Heart left ventricle (tissue), 13 donors: ENCODE measurements around the gene SREBF1.

Source experiments
- POLR2A ChIP-seq, 2 donors: fragments of 450-650 bp; IDR thresholded peaks; one replicate each; pipeline ENCODE4 v1.6.1; 2017; ENCODE audit warnings: antibody characterized with exemption in 2 of 2, mild to moderate bottlenecking in 2 of 2, moderate library complexity in 2 of 2
- TF ChIP-seq, protein P1 (sequence below), 12 donors: fragments of 200-600 bp; sonication (generic) in 4 of 12; IDR thresholded peaks; one replicate each; pipeline versions ENCODE4 v1.5.0 to v1.8.0; 2018 to 2022; ENCODE audit warnings: antibody characterized with exemption in 12 of 12, mild to moderate bottlenecking in 5 of 12
- donor health status: ischemic (EF 13 %, LVEDD 7.1; RV severe dilation, severe dysfunction).
- donor health status: DM: no; HTN: yes; CAD: no.
- donor health status: DM: no; HTN: no; CAD: no.
- donor health status: ischemic (EF 25% LVEDD 6.9; RV normal size, moderate dysfunction).
- donor health status: ischemic (EF 25% LVEDD 5.7; RV mildly dilated, moderate dysfunction).
- donor health status: ischemic (EF 35%, LVEDD 5.7; RV mildly dilated, moderate dysfunction).
- donor health status: nonischemic (EF 11% LVEDD 7.7; RV severe dilation, severe dysfunction).
- donor health status: DM: yes; HTN: yes; CAD: no.
- donor health status: PGD.
- donor health status: ischemic (EF 29% LVEDD 5.4; RV normal size, mild dysfunction).
- donor health status: nonischemic (EF 23%, LVEDD 6.1; RV moderate dilation, normal function).

DNA sequence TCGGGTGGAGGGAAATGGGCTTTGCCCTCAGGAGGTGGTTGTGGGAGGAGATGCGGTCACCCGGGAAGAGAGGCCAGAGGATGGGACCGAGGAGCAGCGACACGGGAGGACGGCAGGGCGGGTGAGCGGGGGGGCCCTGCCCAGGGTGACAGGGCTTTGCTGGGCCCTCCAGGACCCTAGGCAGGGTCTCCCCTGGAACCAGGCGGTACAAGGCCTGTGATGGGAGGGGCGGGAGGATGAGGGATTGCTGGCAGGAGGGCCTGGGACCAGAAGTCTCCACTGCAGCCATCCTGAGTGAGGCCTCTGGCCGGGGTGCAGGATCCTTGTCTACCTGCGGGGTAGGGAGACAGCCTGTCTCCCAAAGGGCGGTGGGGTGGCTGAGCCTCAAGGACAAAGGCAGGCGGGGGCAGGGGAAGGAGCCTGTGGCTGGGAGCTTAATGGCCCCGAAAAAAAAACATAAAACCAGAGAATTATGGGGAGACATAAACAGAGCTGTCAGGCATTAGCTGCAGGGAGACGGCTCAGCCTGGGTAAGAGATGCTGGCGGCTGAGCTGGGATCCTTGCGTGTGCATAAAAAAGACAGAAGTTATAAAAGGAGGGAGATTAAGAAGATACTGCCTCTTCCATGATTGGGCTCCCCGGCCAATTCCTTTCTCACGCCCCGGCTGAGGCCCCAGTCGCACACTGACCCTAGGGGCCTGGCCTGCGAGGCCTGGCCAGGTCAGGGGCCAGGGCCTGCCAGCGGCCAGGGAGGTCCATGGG lies 66.7 kb downstream of the SREBF1 start:
- no peak for TF ChIP-seq POLR2A (IDR thresholded peaks at IDR 0.05)
- TF ChIP-seq, protein P1, sequence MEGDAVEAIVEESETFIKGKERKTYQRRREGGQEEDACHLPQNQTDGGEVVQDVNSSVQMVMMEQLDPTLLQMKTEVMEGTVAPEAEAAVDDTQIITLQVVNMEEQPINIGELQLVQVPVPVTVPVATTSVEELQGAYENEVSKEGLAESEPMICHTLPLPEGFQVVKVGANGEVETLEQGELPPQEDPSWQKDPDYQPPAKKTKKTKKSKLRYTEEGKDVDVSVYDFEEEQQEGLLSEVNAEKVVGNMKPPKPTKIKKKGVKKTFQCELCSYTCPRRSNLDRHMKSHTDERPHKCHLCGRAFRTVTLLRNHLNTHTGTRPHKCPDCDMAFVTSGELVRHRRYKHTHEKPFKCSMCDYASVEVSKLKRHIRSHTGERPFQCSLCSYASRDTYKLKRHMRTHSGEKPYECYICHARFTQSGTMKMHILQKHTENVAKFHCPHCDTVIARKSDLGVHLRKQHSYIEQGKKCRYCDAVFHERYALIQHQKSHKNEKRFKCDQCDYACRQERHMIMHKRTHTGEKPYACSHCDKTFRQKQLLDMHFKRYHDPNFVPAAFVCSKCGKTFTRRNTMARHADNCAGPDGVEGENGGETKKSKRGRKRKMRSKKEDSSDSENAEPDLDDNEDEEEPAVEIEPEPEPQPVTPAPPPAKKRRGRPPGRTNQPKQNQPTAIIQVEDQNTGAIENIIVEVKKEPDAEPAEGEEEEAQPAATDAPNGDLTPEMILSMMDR (IDR thresholded peaks at IDR 0.05), result no peak
